ENCODE results near the gene RTL5.

- TF ChIP-seq CTCF (conservative IDR thresholded peaks at IDR 0.05; ENCODE audit: low read length) (no peak), EZH2phosphoT487 (IDR thresholded peaks at IDR 0.05; ENCODE audit: borderline replicate concordance, low read depth, low read length) (no peak)
These were observed 16.3 kb downstream of the RTL5 start for GRCh38 chrX:72115380-72115779.
